ENCODE measurements around the gene SLC24A3.

- no peak for TF ChIP-seq CTCF (conservative IDR thresholded peaks at IDR 0.05; ENCODE audit: low read length)
- TF ChIP-seq EZH2phosphoT487 (IDR thresholded peaks at IDR 0.05; ENCODE audit: borderline replicate concordance) = no peak
Observed at GRCh38 chr20:19465536-19465935, 253.1 kb downstream of the SLC24A3 start.
